ENCODE data around the gene ADAMTS9. TPM values are rescaled to one million over a fixed set of nuclear protein-coding genes. Genes with fewer than 3 reads are reported as not detected.

ADAMTS9 gene
- total RNA-seq, 1 experiment from 2014 or later = 0.46 TPM

DNA sequence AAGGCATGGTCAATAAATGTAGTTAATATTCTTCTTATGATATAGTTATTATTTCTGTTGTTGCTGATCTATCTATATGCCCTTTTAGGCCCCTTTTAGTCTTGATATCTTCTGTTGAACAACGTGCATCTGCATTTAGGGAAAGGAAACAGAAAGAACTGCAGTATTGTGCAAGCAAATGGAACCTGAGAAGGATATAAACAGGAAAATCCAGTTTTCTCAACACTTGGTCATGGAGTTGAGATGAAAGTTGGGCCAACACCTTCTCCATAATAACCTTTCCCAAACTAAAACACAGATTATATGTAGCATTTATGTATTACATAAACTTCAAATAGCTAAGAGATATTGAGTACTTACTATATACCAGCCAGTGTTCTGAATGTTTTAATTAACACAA is 179.7 kb downstream of the ADAMTS9 start:
- Histone ChIP-seq H2AFZ (ENCODE audit: low read length) (no peak overlapping the region), H3K14ac (ENCODE audit: insufficient read depth, low read length) (no peak overlapping the region), H3K9me3 (ENCODE audit: control insufficient read depth, low read depth, low read length) (no peaks in the 10 kb centered on the region), H3T11ph (ENCODE audit: low read length) (no peak overlapping the region), H3K56ac (ENCODE audit: insufficient read length, low read depth, low read length) (no peak overlapping the region), H2BK15ac (ENCODE audit: low read depth, low read length) (no peak overlapping the region), H4K5ac (ENCODE audit: insufficient read length, low read depth, low read length) (no peak overlapping the region), H3K4me2 (ENCODE audit: insufficient read depth, insufficient read length, low read length) (no peak overlapping the region), H2BK20ac (ENCODE audit: low read depth, low read length, poor library complexity, severe bottlenecking) (no peak overlapping the region), H2BK12ac (ENCODE audit: insufficient read length, low read depth, low read length) (no peak overlapping the region), H4K20me1 (ENCODE audit: control insufficient read depth, insufficient read depth, insufficient read length) (no peaks in the 10 kb centered on the region), H3K79me1 (ENCODE audit: insufficient read depth, low read depth, low read length, poor library complexity, severe bottlenecking) (no peaks in the 10 kb centered on the region), H2BK120ac (ENCODE audit: low read depth, low read length, poor library complexity, severe bottlenecking) (no peak overlapping the region), H3K79me2 (ENCODE audit: insufficient read depth, low read length) (no peaks in the 10 kb centered on the region), H3K27me3 (ENCODE audit: insufficient read depth, low read length) (no peaks in the 10 kb centered on the region), H3K27ac (ENCODE audit: insufficient read length, low read depth, low read length) (no peak overlapping the region), H3K18ac (ENCODE audit: insufficient read length, low read depth, low read length) (no peak overlapping the region), H3K9ac (ENCODE audit: extremely low read depth, insufficient read length, low read length) (no peak overlapping the region), H3K23ac (ENCODE audit: insufficient read length, low read depth, low read length) (no peak overlapping the region), H2BK5ac (ENCODE audit: insufficient read length, low read length) (no peak overlapping the region), H4K8ac (replicated peaks; ENCODE audit: insufficient read length, low read depth, low read length) (no peak overlapping the region), H3K4ac (ENCODE audit: low read depth, low read length) (no peak overlapping the region), H3K23me2 (ENCODE audit: insufficient read length, low read depth, low read length, poor library complexity, severe bottlenecking) (no peaks in the 10 kb centered on the region), H4K91ac (ENCODE audit: insufficient read length, low read depth, low read length) (no peak overlapping the region), H2AK5ac (ENCODE audit: insufficient read length, low read length) (no peak overlapping the region), H3K4me1 (ENCODE audit: insufficient read depth, low read length) (no peaks in the 10 kb centered on the region)
- DNase-seq = no peak
- no peak overlapping the region for H3K4me3 Mint-ChIP-seq
- H3K9me3 Mint-ChIP-seq = no peaks in the 10 kb centered on the region
- no CpG with 5 or more reads among the region's 1 CpG for WGBS (ENCODE audit: extremely low coverage, insufficient read length, low lambda C conversion rate)
- TF ChIP-seq, protein P1, sequence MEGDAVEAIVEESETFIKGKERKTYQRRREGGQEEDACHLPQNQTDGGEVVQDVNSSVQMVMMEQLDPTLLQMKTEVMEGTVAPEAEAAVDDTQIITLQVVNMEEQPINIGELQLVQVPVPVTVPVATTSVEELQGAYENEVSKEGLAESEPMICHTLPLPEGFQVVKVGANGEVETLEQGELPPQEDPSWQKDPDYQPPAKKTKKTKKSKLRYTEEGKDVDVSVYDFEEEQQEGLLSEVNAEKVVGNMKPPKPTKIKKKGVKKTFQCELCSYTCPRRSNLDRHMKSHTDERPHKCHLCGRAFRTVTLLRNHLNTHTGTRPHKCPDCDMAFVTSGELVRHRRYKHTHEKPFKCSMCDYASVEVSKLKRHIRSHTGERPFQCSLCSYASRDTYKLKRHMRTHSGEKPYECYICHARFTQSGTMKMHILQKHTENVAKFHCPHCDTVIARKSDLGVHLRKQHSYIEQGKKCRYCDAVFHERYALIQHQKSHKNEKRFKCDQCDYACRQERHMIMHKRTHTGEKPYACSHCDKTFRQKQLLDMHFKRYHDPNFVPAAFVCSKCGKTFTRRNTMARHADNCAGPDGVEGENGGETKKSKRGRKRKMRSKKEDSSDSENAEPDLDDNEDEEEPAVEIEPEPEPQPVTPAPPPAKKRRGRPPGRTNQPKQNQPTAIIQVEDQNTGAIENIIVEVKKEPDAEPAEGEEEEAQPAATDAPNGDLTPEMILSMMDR (conservative IDR thresholded peaks at IDR 0.05) = no peak
- peaks cover 2% of the 10 kb centered on the region; the same call in 1 of the 2 replicates for H3K27me3 Mint-ChIP-seq (ENCODE audit: low read depth)
- 0 out of 4 replicates have a peak, but pooled peaks cover 0 to 2% of the 10 kb centered on the region in 2 experiments for H3K4me1 Mint-ChIP-seq
- H3K36me3 Mint-ChIP-seq (ENCODE audit: insufficient read depth in 1 of 3, low read depth in 3 of 3) = no peaks in the 10 kb centered on the region
- H3K27ac Mint-ChIP-seq = no peak overlapping the region
